Measurements from ENCODE around the gene UBR4.

The UBR4 gene

DNA sequence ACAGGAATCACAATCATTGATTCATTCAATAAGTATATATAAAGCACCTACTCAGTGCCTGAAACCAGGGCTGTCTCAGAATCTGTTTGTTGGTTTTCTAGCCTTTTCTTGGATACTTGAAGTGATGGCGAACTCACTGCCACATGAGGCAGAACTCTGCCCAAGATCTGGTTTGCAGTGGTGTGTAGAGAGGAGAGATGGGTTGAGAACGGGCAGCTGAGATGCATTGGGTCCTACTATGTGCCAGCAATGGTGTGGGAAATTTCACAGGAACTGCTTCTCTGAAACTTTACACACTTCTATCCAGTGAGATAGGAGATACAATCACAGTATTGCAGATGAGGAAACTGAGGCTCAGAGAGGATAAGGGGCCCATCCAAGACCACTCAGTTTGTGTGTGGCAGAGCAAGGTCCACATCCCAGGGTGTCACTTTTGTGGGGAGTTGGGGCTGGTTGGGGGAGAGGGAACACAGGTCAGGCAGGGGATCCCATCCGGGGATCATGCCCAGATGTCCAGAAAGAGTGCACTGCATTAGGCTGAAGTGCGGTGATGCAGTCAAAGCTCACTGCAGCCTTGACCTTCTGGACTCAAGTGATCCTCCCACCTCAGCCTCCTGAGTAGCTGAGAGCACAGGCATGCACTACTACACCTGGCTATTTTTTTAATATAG lies 169.9 kb downstream of the UBR4 start:
- DNase-seq (ENCODE audit: insufficient read length, low spot score) (no peak), FAIRE-seq (no peak)

DNA sequence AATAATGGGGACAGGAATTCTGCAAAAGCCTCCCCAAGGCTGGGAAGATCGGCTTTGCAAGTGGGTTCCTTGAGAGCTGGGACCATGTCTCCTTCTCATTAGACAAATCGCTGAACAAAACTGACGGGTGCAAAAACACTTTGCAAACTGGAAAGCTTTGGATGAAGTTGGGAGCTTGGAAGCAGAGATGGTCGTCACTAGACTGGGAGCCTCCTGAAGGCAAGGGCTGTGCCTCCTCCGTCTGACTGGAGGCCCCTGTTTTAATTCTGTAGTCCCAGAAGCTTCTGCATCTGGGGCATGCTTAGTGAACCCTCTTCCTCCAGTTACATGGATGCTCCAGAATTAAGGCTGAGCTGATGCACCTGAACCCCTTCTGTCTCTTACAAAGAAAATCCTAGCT lies 171.3 kb downstream of the UBR4 start:
- no peak for FAIRE-seq
- DNase-seq (ENCODE audit: insufficient read length, low spot score), result no peak

DNA sequence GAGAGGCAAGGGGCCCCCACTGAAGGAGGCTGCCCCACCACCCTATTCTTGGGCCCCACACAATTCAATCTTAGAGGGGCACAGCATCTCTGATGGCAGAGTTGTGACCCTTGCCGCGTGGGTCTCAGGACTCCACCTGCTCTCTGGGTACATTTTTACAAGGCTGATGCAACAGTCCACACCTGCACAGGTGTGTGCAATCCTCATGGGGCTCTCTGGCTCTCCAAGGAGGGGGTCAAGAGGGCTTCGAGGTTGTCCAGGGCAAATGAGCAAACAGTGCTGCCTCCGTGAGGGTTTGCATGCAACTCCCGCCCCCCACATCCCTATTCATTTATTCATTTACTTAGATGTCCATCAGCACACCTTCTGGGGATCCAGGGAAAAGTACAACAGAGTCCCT lies 172.0 kb downstream of the UBR4 start:
- no peak for DNase-seq (ENCODE audit: insufficient read length, low spot score)
- no peak for FAIRE-seq

DNA sequence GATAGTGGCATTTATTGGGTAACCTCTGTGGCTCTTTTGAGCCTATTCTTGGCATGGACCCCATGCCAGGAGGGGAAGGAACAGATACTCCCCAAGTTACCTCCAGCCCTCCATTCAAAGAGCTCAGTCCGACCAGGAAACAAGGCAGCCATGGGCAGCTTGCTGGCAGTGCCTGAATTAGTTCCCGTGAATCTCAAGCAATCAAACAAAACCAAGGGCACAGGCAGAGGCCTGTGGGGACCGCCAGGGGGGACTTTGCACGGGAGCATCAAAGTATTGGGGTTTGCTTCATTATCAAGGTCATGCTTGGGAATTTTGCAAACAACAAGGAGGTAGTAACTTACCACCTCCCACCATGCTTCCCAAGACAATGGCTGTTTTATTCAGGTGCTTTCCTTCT lies 172.4 kb downstream of the UBR4 start:
- FAIRE-seq, result no peak
- no peak for DNase-seq (ENCODE audit: insufficient read length, low spot score)

DNA sequence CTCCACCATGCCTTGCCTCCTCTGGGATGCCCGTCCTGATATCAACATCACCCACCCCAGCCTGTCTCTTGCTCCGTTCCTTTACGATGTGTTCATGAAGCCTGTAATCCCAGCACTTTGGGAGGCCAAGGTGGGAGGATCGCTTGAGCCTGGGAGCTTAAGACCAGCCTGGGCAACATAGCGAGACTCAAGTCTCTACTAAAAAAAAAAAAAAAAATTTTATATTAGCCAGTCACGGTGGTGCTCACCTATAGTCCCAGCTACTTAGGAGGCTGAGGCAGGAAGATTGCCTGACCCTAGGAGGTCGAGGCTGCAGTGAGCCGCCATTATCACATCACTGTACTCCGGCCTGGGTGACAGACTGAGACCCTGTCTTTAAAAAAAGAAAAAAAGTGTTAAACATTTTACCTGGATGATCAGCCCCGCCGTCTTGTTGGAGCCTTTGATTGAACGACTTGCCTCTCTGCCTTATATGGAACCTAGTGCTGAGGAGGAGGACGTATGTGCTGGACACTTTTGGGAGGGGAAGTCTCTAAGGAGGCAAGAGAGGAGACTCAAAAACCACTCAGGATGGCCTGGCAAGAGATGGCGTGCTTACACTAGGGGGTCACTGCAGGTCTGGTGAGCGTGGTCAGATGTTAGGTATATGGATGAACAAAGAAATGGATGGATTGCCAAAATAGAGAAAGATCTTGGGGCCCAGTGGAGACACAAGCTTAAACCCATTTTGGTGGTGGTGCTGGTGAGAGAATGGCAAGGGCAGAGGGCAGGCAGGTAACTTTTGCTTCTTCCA lies 173.1 kb downstream of the UBR4 start:
- no peak for DNase-seq (ENCODE audit: insufficient read length, low spot score)

DNA sequence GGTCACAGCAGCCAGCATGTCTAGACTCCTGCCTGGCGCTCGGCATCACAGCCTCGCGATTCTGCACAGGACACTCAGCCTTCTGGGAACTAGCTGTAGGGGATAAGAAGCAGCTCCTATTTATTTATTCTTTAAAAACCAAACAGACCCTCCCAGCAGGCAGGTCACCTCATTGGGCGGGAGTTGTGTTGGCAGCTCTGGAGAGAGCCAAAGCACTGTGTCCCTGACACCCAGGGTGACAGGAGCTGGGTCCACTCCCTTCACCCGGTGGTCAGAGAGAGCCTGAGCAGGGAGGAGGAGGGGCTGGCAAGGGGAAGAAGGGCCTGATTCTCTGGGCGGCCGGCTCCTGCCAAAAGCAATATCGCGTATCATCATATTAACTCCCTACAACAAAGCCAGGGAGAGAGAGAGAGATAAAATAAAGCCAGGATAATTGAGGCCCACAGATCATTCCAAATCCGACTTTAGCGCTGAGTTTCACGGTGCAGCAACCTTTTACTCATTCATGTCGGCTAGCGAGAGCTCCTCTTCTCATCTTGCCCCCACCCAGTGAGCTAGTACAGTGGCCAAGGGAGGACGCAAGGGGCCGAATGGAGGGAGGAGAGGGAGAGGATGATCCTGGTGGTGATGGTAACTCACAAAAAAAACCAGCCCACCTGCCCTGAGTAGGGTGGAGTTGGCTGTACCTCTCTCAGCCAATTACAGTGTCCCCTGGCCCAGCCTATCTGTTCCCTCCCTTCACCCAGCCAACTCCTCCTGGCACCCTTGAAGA lies 173.8 kb downstream of the UBR4 start:
- no peak for DNase-seq (ENCODE audit: insufficient read length, low spot score)
- FAIRE-seq, result no peak

More for the DNA sequence above, 173.1 kb downstream of the UBR4 start:
- FAIRE-seq, result no peak

DNA sequence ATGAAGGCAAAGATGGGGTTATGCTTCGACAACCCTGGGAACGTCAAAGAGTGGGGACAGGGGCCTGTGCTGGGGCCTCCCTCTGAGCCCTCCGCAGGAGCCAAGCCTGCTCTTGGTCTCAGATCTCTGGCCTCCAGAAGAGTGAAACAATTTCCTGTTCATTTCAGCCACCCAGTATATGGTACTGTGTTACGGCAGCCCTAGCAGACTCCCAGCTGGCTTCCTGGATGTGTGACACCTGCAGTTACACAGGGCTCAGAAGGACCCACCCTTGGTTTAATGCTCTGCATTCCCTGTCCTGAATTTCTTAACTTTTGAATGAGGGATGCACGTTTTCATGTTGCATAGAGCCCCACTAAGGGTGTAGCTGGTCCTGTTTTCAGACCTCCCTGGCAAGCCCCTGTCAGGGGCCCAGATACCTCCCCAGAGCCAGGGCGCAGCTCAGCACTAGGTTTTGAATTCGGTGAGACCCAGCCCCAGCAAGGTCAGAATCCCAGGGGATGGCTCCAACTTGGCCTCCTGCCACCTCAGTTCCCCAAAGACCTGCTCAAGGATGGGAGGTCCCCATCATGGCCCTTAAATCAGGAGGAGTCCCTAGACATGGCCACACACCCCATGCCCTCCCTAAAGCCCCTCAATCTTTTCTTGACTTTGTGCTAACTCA lies 174.6 kb downstream of the UBR4 start:
- DNase-seq (ENCODE audit: insufficient read length, low spot score), result no peak
- FAIRE-seq, result no peak

DNA sequence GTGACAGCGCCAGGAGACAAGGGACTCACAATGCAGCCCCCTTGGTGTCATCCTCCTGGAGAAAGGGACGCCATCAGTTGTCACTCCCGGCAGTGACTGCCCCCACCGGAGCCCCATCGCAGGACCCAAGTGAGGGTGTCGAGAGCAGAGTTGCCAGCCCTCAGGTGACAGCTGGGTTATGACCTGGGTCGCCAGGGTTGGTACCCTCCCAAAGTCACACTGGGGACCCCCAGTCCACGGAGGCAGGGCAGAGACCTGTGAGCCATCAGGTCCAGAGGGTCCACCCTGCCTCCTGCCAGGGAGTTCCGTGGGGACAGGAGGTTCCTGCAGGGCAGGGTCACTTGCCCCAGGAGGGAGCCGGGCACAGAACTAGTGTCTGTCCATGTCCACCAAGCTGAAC lies 175.3 kb downstream of the UBR4 start:
- DNase-seq (ENCODE audit: insufficient read length, low spot score), result no peak
- no peak for FAIRE-seq

DNA sequence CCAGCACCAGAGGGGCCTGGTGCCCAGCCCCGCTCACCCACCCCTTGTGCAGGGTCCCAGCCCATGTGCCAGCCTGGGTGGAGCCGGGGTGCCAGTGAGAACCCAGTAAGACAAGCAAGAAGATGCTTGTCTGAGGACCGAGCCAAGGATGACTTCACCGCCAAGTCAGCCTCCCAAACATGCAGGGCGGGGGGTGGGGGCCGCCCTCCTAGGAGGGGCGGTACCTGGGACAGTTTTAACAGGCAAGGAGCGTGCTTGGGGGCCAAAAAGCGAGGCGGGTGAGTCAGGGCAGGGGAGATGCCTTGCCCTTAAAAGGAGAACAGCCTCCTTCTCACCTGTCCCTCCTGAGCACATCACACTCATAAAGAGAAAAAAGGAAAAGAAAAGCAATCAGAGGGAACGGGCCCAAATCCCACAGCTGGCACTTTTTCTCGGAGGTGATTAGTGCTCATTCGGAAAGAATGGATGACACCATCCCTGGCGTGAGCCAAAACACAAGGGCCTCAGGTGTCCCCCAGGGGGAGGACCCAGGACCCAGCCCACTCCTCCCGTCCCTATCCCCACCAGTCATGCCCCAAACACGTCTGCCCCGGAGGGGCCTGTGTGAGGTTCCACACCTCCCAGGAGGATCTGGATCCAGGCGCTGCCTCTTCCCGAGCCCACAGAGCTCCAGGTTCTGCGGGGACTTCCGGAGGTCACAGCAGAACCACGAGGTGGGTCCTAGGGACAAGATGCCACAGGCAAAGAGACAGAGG lies 176.0 kb downstream of the UBR4 start:
- no peak for FAIRE-seq

DNA sequence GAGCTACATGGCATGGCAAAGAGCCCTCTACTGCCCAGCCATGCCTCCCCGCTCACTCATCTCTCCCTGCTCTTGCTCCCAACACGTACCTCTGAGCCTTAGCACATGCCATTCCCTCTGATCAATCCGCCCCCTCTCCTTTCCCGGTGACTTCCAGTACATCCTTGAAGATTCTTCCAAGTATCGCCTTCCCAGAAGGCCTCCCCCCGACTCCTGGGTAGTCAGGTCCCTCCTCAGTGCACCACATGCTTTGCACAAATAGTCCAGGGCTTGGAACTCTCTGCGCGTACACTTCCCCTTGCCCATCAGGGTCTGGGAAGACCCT lies 176.6 kb downstream of the UBR4 start:
- DNase-seq (ENCODE audit: insufficient read length, low spot score) (no peak), FAIRE-seq (no peak)

More for the DNA sequence above, 176.0 kb downstream of the UBR4 start:
- DNase-seq (ENCODE audit: insufficient read length, low spot score), result no peak

DNA sequence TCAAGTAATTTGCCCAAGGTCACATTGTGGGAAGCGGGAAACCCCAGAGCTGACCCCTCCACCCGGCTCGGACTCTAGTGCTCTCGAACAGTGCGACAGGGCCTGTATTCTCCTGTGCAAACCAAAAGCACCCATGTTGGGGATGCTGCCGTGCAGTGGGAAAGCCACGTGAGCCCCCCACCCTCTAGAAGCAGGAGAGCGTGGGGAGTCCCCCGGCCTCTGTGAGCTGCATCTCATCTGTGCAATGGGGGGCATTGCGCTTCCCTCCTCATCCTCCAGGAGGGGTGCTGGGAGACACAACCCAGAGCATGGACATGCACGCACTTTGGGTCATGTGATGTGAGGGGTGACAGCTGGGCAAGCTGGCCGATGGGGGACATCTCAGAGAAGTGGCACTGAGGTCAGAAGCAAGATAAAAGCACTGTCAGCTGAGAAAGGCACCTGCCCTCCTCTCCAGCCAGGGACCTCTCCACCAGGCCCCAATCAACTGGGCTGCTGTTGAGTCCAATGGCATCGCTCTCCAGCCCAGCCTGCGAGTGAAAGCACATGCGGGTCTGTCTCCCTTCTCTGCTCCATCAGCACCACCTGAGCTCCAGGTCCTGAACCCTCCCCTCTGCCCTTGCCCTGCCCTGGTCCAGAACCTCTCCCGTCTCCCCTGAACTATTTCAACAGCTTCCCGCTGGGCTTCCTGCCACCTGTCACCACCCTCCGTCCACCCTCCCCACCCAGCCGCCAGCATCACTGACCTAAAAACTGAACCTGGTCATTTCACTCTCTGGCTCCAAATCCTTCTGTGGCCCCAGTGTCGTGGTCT lies 177.2 kb downstream of the UBR4 start:
- DNase-seq (ENCODE audit: insufficient read length, low spot score), result no peak
- FAIRE-seq, result no peak

DNA sequence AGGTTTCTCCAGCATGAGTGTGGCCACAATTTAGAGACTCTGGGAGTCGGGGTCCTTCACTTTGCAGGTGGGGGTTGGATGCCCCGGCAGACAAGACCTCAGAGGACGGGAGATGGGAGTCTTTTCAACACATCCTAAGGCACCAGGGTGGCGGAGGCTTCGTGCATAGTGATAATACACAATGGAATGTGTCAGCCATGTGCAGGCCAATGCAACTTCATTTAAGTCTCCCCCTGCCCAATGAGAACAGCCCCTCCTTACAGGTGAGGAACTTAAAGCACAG lies 177.7 kb downstream of the UBR4 start:
- DNase-seq (ENCODE audit: insufficient read length, low spot score) (no peak), FAIRE-seq (no peak)

DNA sequence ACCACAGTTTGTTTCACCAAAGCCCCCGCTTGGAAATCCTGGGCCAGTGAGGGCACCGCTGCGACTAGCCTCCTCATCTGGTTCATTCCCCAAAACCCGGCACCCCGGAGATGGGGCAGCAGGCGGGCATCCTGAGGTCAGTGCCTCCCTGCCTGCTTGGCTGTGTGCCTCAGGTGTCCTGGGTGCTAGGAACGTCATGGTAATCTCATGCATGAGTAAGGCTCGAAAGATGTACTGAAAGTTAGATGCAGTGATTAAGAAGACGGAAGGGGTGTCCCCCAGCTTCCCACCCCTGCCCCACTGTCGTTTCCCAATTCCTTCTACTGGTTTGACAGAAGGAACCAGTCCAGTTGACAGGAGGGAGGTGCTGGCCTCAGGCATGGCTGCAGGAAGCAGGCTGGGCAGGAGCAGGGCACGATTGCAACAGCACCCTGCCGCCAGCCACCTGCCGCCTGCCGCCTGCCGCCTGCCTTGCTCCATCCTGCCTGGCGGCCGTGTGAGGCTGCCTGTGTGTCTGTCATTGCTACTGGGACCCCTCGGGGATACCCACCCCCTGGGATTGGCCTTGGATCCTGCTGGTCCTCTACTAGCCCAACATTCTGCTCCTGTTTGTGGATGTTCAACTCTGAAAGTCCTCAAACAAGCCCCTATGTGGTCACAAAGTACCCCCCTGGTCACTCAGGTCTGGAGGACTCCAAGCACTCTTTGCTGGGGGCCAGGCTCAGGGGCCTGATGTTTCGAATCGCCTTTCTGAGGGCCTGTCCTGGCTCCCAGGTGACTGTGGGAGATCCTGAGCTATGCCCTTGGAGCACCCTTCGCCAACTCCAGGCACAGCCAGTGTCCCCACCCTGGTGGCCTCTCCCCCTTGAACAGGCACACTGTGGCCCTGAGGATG lies 180.6 kb downstream of the UBR4 start:
- DNase-seq (ENCODE audit: insufficient read length, low spot score) (no peak), FAIRE-seq (no peak)

DNA sequence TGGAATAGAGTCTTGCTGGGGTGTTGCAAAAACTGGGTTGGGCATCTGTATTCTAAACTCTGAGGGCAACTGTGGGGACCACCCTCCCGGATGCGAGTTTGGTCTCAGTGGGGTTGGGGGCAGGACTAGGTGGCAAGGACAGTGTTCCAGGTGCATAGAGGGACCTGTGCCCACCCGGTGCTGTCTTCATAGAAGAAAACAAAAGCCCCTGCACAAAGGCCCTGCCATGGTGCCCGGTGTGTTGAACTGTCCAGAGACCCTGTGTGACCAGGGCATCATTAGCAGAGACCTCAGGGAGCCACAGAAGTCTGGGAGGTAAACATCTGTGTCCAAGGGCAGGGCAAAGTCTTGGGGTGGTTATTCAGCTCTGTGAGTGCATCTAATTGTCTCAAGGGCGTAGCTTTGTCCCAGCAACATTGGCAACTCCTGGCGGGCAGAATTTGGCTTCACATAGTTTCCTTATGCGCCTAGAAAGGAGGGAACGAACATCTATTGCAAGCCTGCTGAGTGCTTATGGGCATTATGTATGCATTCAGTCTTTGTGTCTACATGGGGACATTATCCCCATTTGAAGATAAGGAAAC lies 181.4 kb downstream of the UBR4 start:
- FAIRE-seq, result no peak
- DNase-seq (ENCODE audit: insufficient read length, low spot score), result no peak

DNA sequence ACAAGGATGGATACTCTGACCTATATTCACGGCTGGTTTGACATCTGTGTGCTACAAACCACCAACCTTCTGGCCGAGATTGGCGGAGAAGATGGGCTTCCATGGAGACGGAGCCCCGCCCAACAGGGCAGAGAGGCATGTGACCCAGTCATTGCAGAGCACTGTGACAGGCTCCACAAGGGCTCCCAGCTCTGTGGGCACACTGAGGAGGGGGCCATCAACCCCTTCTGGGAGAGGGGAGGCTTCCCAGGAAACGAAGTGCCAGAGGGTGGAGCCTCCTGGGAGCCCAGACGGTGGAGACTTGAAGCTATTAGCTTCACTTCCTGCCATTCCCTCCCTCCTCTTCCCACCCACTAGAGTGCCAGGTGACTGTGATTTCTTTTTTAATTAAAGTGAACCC lies 182.0 kb downstream of the UBR4 start:
- no peak for FAIRE-seq
- no peak for DNase-seq (ENCODE audit: insufficient read length, low spot score)
